HG03460 (cell line): ENCODE results near the gene KLF9.
"Not testable (repeated sequence)": the region's sequence is repeated elsewhere in the genome, so short reads cannot be mapped to it uniquely, and the experiment has no call there.

ENCODE experiments used
- ATAC-seq: cut with Tn5 transposase; IDR thresholded peaks from one replicate; pipeline ENCODE4 v1.9.1; 2021; ENCODE audit not compliant: unreplicated experiment

KLF9 gene

GRCh38 chr9:70405808-70406433 lies 8.5 kb downstream of the KLF9 start:
- peak; percentile 14 for ATAC-seq

GRCh38 chr9:70404261-70404660 lies 10.2 kb downstream of the KLF9 start:
- ATAC-seq, result no peak

GRCh38 chr9:70403618-70404025 lies 10.8 kb downstream of the KLF9 start:
- ATAC-seq, result no peak

- ATAC-seq, result no peak
Measured at GRCh38 chr9:70403166-70403565, 11.3 kb downstream of the KLF9 start.

GRCh38 chr9:70402213-70402612 lies 12.2 kb downstream of the KLF9 start:
- ATAC-seq, result no peak

GRCh38 chr9:70401241-70401640 lies 13.2 kb downstream of the KLF9 start:
- not testable (repeated sequence) for ATAC-seq

GRCh38 chr9:70400107-70400892 lies 14.2 kb downstream of the KLF9 start:
- ATAC-seq, result no peak

GRCh38 chr9:70399141-70399540 lies 15.3 kb downstream of the KLF9 start:
- no peak for ATAC-seq

GRCh38 chr9:70398145-70398556 lies 16.3 kb downstream of the KLF9 start:
- peak; percentile 98 for ATAC-seq

GRCh38 chr9:70395652-70396051 lies 18.8 kb downstream of the KLF9 start:
- ATAC-seq, result no peak

GRCh38 chr9:70392850-70393249 lies 21.6 kb downstream of the KLF9 start:
- ATAC-seq, result no peak

GRCh38 chr9:70392189-70392588 lies 22.3 kb downstream of the KLF9 start:
- no peak for ATAC-seq

- ATAC-seq, result no peak
Measured at GRCh38 chr9:70390933-70391341, 23.5 kb downstream of the KLF9 start.

- ATAC-seq, result no peak
Measured at GRCh38 chr9:70389621-70390266, 24.7 kb downstream of the KLF9 start.

GRCh38 chr9:70389188-70389587 lies 25.3 kb downstream of the KLF9 start:
- no peak for ATAC-seq

- no peak for ATAC-seq
Measured at GRCh38 chr9:70387663-70388062, 26.8 kb downstream of the KLF9 start.

GRCh38 chr9:70385426-70385825 lies 29.0 kb downstream of the KLF9 start:
- ATAC-seq, result no peak

GRCh38 chr9:70382709-70383605 lies 31.5 kb downstream of the KLF9 start:
- no peak for ATAC-seq

GRCh38 chr9:70382046-70382708 lies 32.3 kb downstream of the KLF9 start:
- ATAC-seq, result no peak

GRCh38 chr9:70374962-70375618 lies 39.4 kb downstream of the KLF9 start:
- ATAC-seq, result no peak
